B cell (primary cell): ENCODE data around the gene PRKCZ. TPM values are rescaled to one million over a fixed set of nuclear protein-coding genes. Genes with fewer than 3 reads are reported as not detected.

Experiments
- ATAC-seq: fragments of 200-7000 bp; cut with Tn5 transposase; one replicate; pipeline ENCODE4 v1.10.0; 2021; ENCODE audit warnings: low read depth, mild to moderate bottlenecking, moderate number of reproducible peaks, moderate library complexity
- CTCF ChIA-PET: fragments of 350-600 bp; sonication (Branson Sonifier 250); formaldehyde crosslinking; loops from one replicate; lab custom pipeline; 2021; ENCODE audit warnings: antibody characterized with exemption, inconsistent platforms; lab: Charles Lee
- POLR2A ChIA-PET: fragments of 350-600 bp; sonication (Branson Sonifier 250); formaldehyde crosslinking; loops from one replicate; lab custom pipeline; 2021; ENCODE audit warnings: antibody characterized with exemption; lab: Charles Lee
- DNase-seq: peaks from one replicate; pipeline ENCODE4 v3.0.0; 2013
- H2AFZ ChIP-seq: 2 replicates; pipeline ENCODE4 v1.6.1; 2012; ENCODE audit warnings: mild to moderate bottlenecking, low read depth, low read length; ENCODE audit not compliant: insufficient read depth, poor library complexity, severe bottlenecking
- H3K27ac ChIP-seq, 2 donors: 1 replicate in 1 of 2; 2 replicates in 1 of 2; pipeline ENCODE4 v1.5.1; 2012 to 2013; ENCODE audit warnings: low read length in 2 of 2, mild to moderate bottlenecking in 2 of 2, moderate library complexity in 1 of 2
- H3K27me3 ChIP-seq, 4 experiments: fragments of 200-600 bp in 1 of 4; sonication (generic) in 1 of 4; replicated peaks in 1 of 4; 1 replicate in 2 of 4; 2 replicates in 2 of 4; pipeline versions ENCODE4 v1.6.1 to v1.7.0; 2013 to 2016; ENCODE audit warnings: low read length in 3 of 4, mild to moderate bottlenecking in 2 of 4, mixed read lengths in 1 of 4, moderate library complexity in 1 of 4; ENCODE audit not compliant: insufficient read depth in 4 of 4, control insufficient read depth in 3 of 4; ENCODE audit errors: control extremely low read depth in 1 of 4
- H3K36me3 ChIP-seq, 2 experiments: replicated peaks in 1 of 2; 1 replicate in 1 of 2; 2 replicates in 1 of 2; pipeline versions ENCODE4 v1.6.1 to v1.7.1; 2013; ENCODE audit warnings: low read length in 1 of 2; ENCODE audit not compliant: insufficient read depth in 2 of 2, control insufficient read depth in 1 of 2; ENCODE audit errors: control extremely low read depth in 1 of 2, extremely low read depth in 1 of 2
- H3K4me1 ChIP-seq, 2 donors: fragments of 200-600 bp in 1 of 2; sonication (generic) in 1 of 2; 1 replicate in 1 of 2; 2 replicates in 1 of 2; pipeline versions ENCODE4 v1.5.1 to v1.6.1; 2013 to 2017; ENCODE audit warnings: low read length in 2 of 2; ENCODE audit not compliant: control insufficient read depth in 2 of 2, insufficient read depth in 2 of 2
- H3K4me2 ChIP-seq: replicated peaks from 2 replicates; pipeline ENCODE3; 2012; ENCODE audit warnings: mild to moderate bottlenecking, low read depth, low read length; ENCODE audit not compliant: poor library complexity, severe bottlenecking
- H3K4me3 ChIP-seq, 5 experiments: fragments of 200-600 bp in 1 of 5; sonication (generic) in 1 of 5; 1 replicate in 3 of 5; 2 replicates in 2 of 5; pipeline versions ENCODE4 v1.5.1 to v1.7.0; 2011 to 2016; ENCODE audit warnings: low read length in 4 of 5, mild to moderate bottlenecking in 4 of 5, low read depth in 2 of 5, control low read depth in 1 of 5, moderate library complexity in 1 of 5; ENCODE audit not compliant: insufficient read depth in 1 of 5; ENCODE audit errors: control extremely low read depth in 1 of 5, extremely low read depth in 1 of 5
- H3K79me2 ChIP-seq: fragments of 200-600 bp; sonication (generic); one replicate; pipeline ENCODE4 v1.6.0; 2016; ENCODE audit warnings: low read length; ENCODE audit not compliant: control insufficient read depth, insufficient read depth
- H3K9ac ChIP-seq: fragments of 200-600 bp; sonication (generic); 2 replicates; pipeline ENCODE4 v1.6.1; 2017; ENCODE audit warnings: mild to moderate bottlenecking, low read length, moderate library complexity
- H3K9me3 ChIP-seq, 3 donors: one replicate each; pipeline versions ENCODE4 v1.6.1 to v1.7.1; 2013; ENCODE audit warnings: low read length in 2 of 3; ENCODE audit not compliant: control insufficient read depth in 2 of 3, insufficient read depth in 1 of 3; ENCODE audit errors: control extremely low read depth in 1 of 3
- H4K20me1 ChIP-seq: 2 replicates; pipeline ENCODE4 v1.6.0; 2012; ENCODE audit warnings: mild to moderate bottlenecking, low read length; ENCODE audit not compliant: insufficient read depth, control insufficient read depth, poor library complexity, severe bottlenecking
- H3K27ac Mint-ChIP-seq: one replicate; pipeline ENCODE4 v1.8.0; 2021; ENCODE audit warnings: mixed read lengths
- H3K27me3 Mint-ChIP-seq: one replicate; pipeline ENCODE4 v1.8.0; 2021; ENCODE audit warnings: mixed read lengths
- H3K4me1 Mint-ChIP-seq: one replicate; pipeline ENCODE4 v1.8.0; 2021; ENCODE audit warnings: mixed read lengths
- H3K4me3 Mint-ChIP-seq: one replicate; pipeline ENCODE4 v1.8.0; 2021; ENCODE audit warnings: mixed read lengths
- H3K9me3 Mint-ChIP-seq: one replicate; pipeline ENCODE4 v1.8.0; 2022; ENCODE audit warnings: mixed read lengths; ENCODE audit not compliant: insufficient read depth
- CTCF ChIP-seq: fragments of 200-600 bp; IDR thresholded peaks from one replicate; pipeline ENCODE4 v1.8.0; 2022; ENCODE audit warnings: antibody characterized with exemption, mild to moderate bottlenecking
- EZH2 ChIP-seq: IDR thresholded peaks from 2 replicates; pipeline ENCODE4 v1.6.1; 2012; ENCODE audit warnings: borderline replicate concordance, low read depth, mild to moderate bottlenecking, moderate library complexity, low read length; ENCODE audit not compliant: insufficient read depth, poor library complexity, severe bottlenecking
- WGBS: methylation state at CpG from one replicate; pipeline ENCODE4 v1.1.5; 2013; ENCODE audit warnings: missing lambda C conversion rate; ENCODE audit not compliant: insufficient coverage; 5-methylcytosine and 5-hydroxymethylcytosine counted together
- intact Hi-C: fragments of 100-400 bp; cut with micrococcal nuclease; formaldehyde crosslinking; loops from one replicate; pipeline ENCODE4 v1.10.0; 2022
- polyA plus RNA-seq: library from polyadenylated mRNA; depleted of rRNA; stranded (reverse); fragments of >200 nt; gene quantifications from 2 replicates; pipeline ENCODE4 v1.2.3, GENCODE V29; 2012
- total RNA-seq, 2 donors: library from RNA; stranded (reverse); fragments of 120-200 nt in 1 of 2; gene quantifications; 1 replicate in 1 of 2; 2 replicates in 1 of 2; pipeline versions ENCODE4 v1.2.3 to v1.2.4, GENCODE V29; 2013 to 2022

The PRKCZ gene
- total and polyA plus RNA-seq, 2 donors (not counting 1 experiment from before 2014, with no cell fraction given), result 17.9 to 53.2 TPM

- Histone ChIP-seq H2AFZ (peak overlapping the region; percentile 46), H3K4me1 (peaks cover 13 to 23% of the 10 kb centered on the region in 2 donors), H3K4me2 (peak overlapping the region; percentile 88), H3K9me3 (no peaks in the 10 kb centered on the region), H3K9ac (peak overlapping the region; percentile 66), H3K79me2 (peaks cover 21% of the 10 kb centered on the region), H3K27me3 (no peaks in the 10 kb centered on the region), H3K4me3 (peak overlapping the region; percentile 16 to 64 (median 56)), H3K36me3 (no peaks in the 10 kb centered on the region), H4K20me1 (peaks cover 21% of the 10 kb centered on the region), H3K27ac (peak overlapping the region; percentile 80 to 82)
- Mint-ChIP-seq H3K4me3 (peak overlapping the region; percentile 88), H3K27me3 (no peaks in the 10 kb centered on the region), H3K9me3 (no peaks in the 10 kb centered on the region), H3K4me1 (peaks cover 26% of the 10 kb centered on the region), H3K27ac (peak overlapping the region; percentile 91)
- intact Hi-C loops, result loop anchor here (1.0 to 5.0 kb wide), 6 partner anchors 57 to 414 kb away; partner anchors contain the start of genes CALML6, PRKCZ and TMEM52
- ChIA-PET CTCF (interaction anchor here (0.9 to 1.3 kb wide), 3 partner anchors 42 to 259 kb away, joined by 3 to 4 read pairs (median 4); partner anchors contain the start of genes MORN1 and RER1), POLR2A (interaction anchor here (0.6 to 1.1 kb wide), 3 partner anchors 13 to 18 kb away, joined by 3 to 9 read pairs (median 3); no protein-coding TSS in a partner anchor)
- no peak for ATAC-seq
- WGBS, result 42% methylated on average over 32 of the region's 40 CpGs
- TF ChIP-seq CTCF (peak; percentile 19), EZH2 (no peak)
- peak; percentile 49 for DNase-seq
Observed at GRCh38 chr1:2132222-2133038, 82.2 kb downstream of the PRKCZ start.
